H1 (cell line): ENCODE measurements around the gene LBP. TPM values are rescaled to one million over a fixed set of nuclear protein-coding genes. Genes with fewer than 3 reads are reported as not detected.

Experiments used
- CTCF ChIA-PET: fragments of 300-600 bp; sonication (Branson Sonifier 250); formaldehyde crosslinking; loops from one replicate; lab custom pipeline; 2021; ENCODE audit not compliant: partially characterized antibody; lab: Charles Lee
- POLR2A ChIA-PET: fragments of 300-600 bp; sonication (Branson Sonifier 250); formaldehyde crosslinking; loops from one replicate; lab custom pipeline; 2021; ENCODE audit warnings: inconsistent platforms; ENCODE audit not compliant: partially characterized antibody; lab: Charles Lee
- DNase-seq, 2 experiments: peaks; one replicate each; pipeline versions ENCODE4 v3.0.0 to v3.0.0-alpha.2; 2010 to 2022; ENCODE audit warnings: low spot score in 2 of 2, low read depth in 1 of 2, mixed read lengths in 1 of 2
- FAIRE-seq: peaks from 2 replicates; lab custom pipeline; 2011; peaks lifted over from hg19 to GRCh38; lab: Jason Lieb, UNC
- H2AFZ ChIP-seq: 2 replicates; pipeline ENCODE4 v1.8.1; 2012; ENCODE audit warnings: low read length, inconsistent platforms
- H2AK5ac ChIP-seq: 2 replicates; pipeline ENCODE4 v1.6.1; 2013; ENCODE audit warnings: low read depth, low read length
- H2BK120ac ChIP-seq: replicated peaks from 2 replicates; pipeline ENCODE3; 2013; ENCODE audit warnings: low read depth, low read length, inconsistent platforms
- H2BK12ac ChIP-seq: 2 replicates; pipeline ENCODE4 v1.6.1; 2013; ENCODE audit warnings: low read depth, low read length
- H2BK15ac ChIP-seq: 2 replicates; pipeline ENCODE4 v1.6.1; 2013; ENCODE audit warnings: low read length
- H2BK20ac ChIP-seq: 2 replicates; pipeline ENCODE4 v1.6.1; 2013; ENCODE audit warnings: low read length
- H2BK5ac ChIP-seq: 2 replicates; pipeline ENCODE4 v1.6.1; 2013; ENCODE audit warnings: low read depth, low read length
- H3K14ac ChIP-seq: 2 replicates; pipeline ENCODE4 v1.6.1; 2013; ENCODE audit warnings: inconsistent platforms; ENCODE audit not compliant: insufficient read length
- H3K18ac ChIP-seq: 2 replicates; pipeline ENCODE4 v1.6.1; 2013; ENCODE audit warnings: low read length; ENCODE audit errors: extremely low read depth
- H3K23ac ChIP-seq: 2 replicates; pipeline ENCODE4 v1.6.1; 2013; ENCODE audit warnings: inconsistent platforms; ENCODE audit not compliant: insufficient read length
- H3K23me2 ChIP-seq: 2 replicates; pipeline ENCODE4 v1.6.1; 2013; ENCODE audit warnings: low read depth, low read length
- H3K27ac ChIP-seq: 2 replicates; pipeline ENCODE4 v1.6.1; 2011; ENCODE audit warnings: low read depth, low read length, inconsistent platforms
- H3K27me3 ChIP-seq, 4 experiments: replicated peaks in 1 of 4; 1 replicate in 1 of 4; 2 replicates in 3 of 4; pipeline versions ENCODE4 v1.6.1 to v1.8.1; 2011 to 2013; ENCODE audit warnings: low read length in 3 of 4, mild to moderate bottlenecking in 3 of 4, inconsistent platforms in 2 of 4, mixed read lengths in 2 of 4, moderate library complexity in 1 of 4; ENCODE audit not compliant: control insufficient read depth in 3 of 4, insufficient read depth in 3 of 4; ENCODE audit errors: extremely low read depth in 1 of 4
- H3K36me3 ChIP-seq, 4 experiments: 2 replicates each; pipeline versions ENCODE4 v1.6.1 to v1.8.1; 2011 to 2013; ENCODE audit warnings: mild to moderate bottlenecking in 4 of 4, low read length in 3 of 4, moderate library complexity in 2 of 4, control low read depth in 1 of 4, inconsistent platforms in 1 of 4; ENCODE audit not compliant: insufficient read depth in 4 of 4, control insufficient read depth in 2 of 4
- H3K4ac ChIP-seq: replicated peaks from 2 replicates; pipeline ENCODE3; 2013; ENCODE audit warnings: low read length, low read depth, mixed read lengths, inconsistent platforms; ENCODE audit not compliant: insufficient read length
- H3K4me1 ChIP-seq, 4 experiments: replicated peaks in 1 of 4; 1 replicate in 1 of 4; 2 replicates in 3 of 4; pipeline versions ENCODE4 v1.6.1 to v1.8.1; 2011 to 2013; ENCODE audit warnings: low read length in 3 of 4, inconsistent platforms in 2 of 4, mixed read lengths in 1 of 4; ENCODE audit not compliant: insufficient read depth in 4 of 4, control insufficient read depth in 3 of 4
- H3K4me2 ChIP-seq, 2 experiments: 2 replicates each; pipeline versions ENCODE4 v1.6.1 to v1.8.1; 2011 to 2013; ENCODE audit warnings: low read depth in 2 of 2, low read length in 2 of 2, control low read depth in 1 of 2, inconsistent platforms in 1 of 2, mild to moderate bottlenecking in 1 of 2; ENCODE audit not compliant: insufficient read depth in 1 of 2
- H3K4me3 ChIP-seq, 4 experiments: fragments of 200-600, 300-600 bp in 1 of 4; sonication (generic), shearing (Covaris generic), sonication (Bioruptor Twin) in 1 of 4; 2 replicates each; pipeline versions ENCODE4 v1.5.1 to v1.8.1; 2011 to 2016; ENCODE audit warnings: low read length in 4 of 4, low read depth in 3 of 4, control low read depth in 2 of 4, inconsistent platforms in 2 of 4, mild to moderate bottlenecking in 2 of 4, mixed read lengths in 1 of 4, moderate library complexity in 1 of 4; ENCODE audit not compliant: insufficient read depth in 2 of 4; ENCODE audit errors: extremely low read depth in 1 of 4
- H3K56ac ChIP-seq: replicated peaks from 2 replicates; pipeline ENCODE3; 2013; ENCODE audit warnings: low read depth, mild to moderate bottlenecking, mixed read lengths, low read length, inconsistent platforms; ENCODE audit not compliant: insufficient read length
- H3K79me1 ChIP-seq: 2 replicates; pipeline ENCODE4 v1.6.1; 2013; ENCODE audit warnings: low read depth, low read length, control low read depth
- H3K79me2 ChIP-seq, 2 experiments: 2 replicates each; pipeline versions ENCODE4 v1.6.1 to v1.8.1; 2012 to 2013; ENCODE audit warnings: low read length in 2 of 2, mild to moderate bottlenecking in 2 of 2, inconsistent platforms in 1 of 2; ENCODE audit not compliant: insufficient read depth in 2 of 2, control insufficient read depth in 1 of 2
- H3K9ac ChIP-seq, 4 experiments: replicated peaks in 1 of 4; 1 replicate in 1 of 4; 2 replicates in 3 of 4; pipeline versions ENCODE4 v1.6.1 to v1.8.1; 2011 to 2013; ENCODE audit warnings: low read depth in 3 of 4, low read length in 3 of 4, control low read depth in 2 of 4, mild to moderate bottlenecking in 2 of 4, moderate library complexity in 2 of 4, inconsistent platforms in 1 of 4; ENCODE audit errors: extremely low read depth in 1 of 4
- H3K9me3 ChIP-seq, 2 experiments: 2 replicates each; pipeline versions ENCODE4 v1.6.1 to v1.8.1; 2012 to 2013; ENCODE audit warnings: mild to moderate bottlenecking in 2 of 2, moderate library complexity in 2 of 2, control low read depth in 1 of 2, inconsistent platforms in 1 of 2, low read depth in 1 of 2, low read length in 1 of 2, mixed read lengths in 1 of 2; ENCODE audit not compliant: insufficient read depth in 2 of 2
- H4K20me1 ChIP-seq, 2 experiments: replicated peaks in 1 of 2; 2 replicates each; pipeline versions ENCODE3 to v1.8.1; 2011 to 2013; ENCODE audit warnings: inconsistent platforms in 2 of 2, low read length in 2 of 2, mild to moderate bottlenecking in 1 of 2; ENCODE audit not compliant: insufficient read depth in 2 of 2, control insufficient read depth in 1 of 2
- H4K5ac ChIP-seq: 2 replicates; pipeline ENCODE4 v1.6.1; 2013; ENCODE audit warnings: low read length, low read depth, mixed read lengths, inconsistent platforms; ENCODE audit not compliant: insufficient read length
- H4K8ac ChIP-seq: 2 replicates; pipeline ENCODE4 v1.8.0; 2013; ENCODE audit warnings: mild to moderate bottlenecking, moderate library complexity, low read length, inconsistent platforms; ENCODE audit not compliant: insufficient read depth; ENCODE audit errors: extremely low read depth
- H4K91ac ChIP-seq: replicated peaks from 2 replicates; pipeline ENCODE3; 2013; ENCODE audit warnings: low read length, mixed read lengths, inconsistent platforms; ENCODE audit not compliant: insufficient read length
- ASH2L ChIP-seq: fragments of 200-600, 300-600 bp; sonication (generic); IDR thresholded peaks from one replicate; pipeline ENCODE4 v1.7.1; 2017; ENCODE audit warnings: low read length
- BACH1 ChIP-seq: IDR thresholded peaks from 2 replicates; pipeline ENCODE4 v1.6.1; 2012; ENCODE audit warnings: low read length, improper control_type of control experiment
- BCL11A ChIP-seq, 2 experiments: IDR thresholded peaks; one replicate each; pipeline ENCODE4 v1.6.1; 2011; ENCODE audit warnings: low read depth in 2 of 2, low read length in 2 of 2, mild to moderate bottlenecking in 2 of 2
- CBX8 ChIP-seq: fragments of 300-800, 300-1000 bp; sonication (generic); IDR thresholded peaks from 2 replicates; pipeline ENCODE4 v1.7.1; 2016; ENCODE audit warnings: low read depth, low read length, borderline replicate concordance
- CHD1 ChIP-seq: IDR thresholded peaks from 2 replicates; pipeline ENCODE4 v1.6.1; 2012; ENCODE audit warnings: low read depth, low read length, improper control_type of control experiment
- CREB1 ChIP-seq: IDR thresholded peaks from 2 replicates; pipeline ENCODE4 v1.6.1; 2012; ENCODE audit warnings: inconsistent platforms
- FOSL1 ChIP-seq: IDR thresholded peaks from 2 replicates; pipeline ENCODE4 v1.6.1; 2011; ENCODE audit warnings: mild to moderate bottlenecking, low read depth, low read length, moderate library complexity; ENCODE audit not compliant: insufficient read depth
- GABPA ChIP-seq: IDR thresholded peaks from 2 replicates; pipeline ENCODE4 v1.6.1; 2011; ENCODE audit warnings: mild to moderate bottlenecking, low read length, moderate library complexity, borderline replicate concordance; ENCODE audit not compliant: insufficient read depth
- JUND ChIP-seq: IDR thresholded peaks from 2 replicates; pipeline ENCODE4 v1.6.1; 2011; ENCODE audit warnings: mild to moderate bottlenecking, improper control_type of control experiment, low read length
- KDM1A ChIP-seq: fragments of 200-600, 300-600 bp; sonication (generic); IDR thresholded peaks from 2 replicates; pipeline ENCODE4 v1.7.1; 2016; ENCODE audit warnings: mild to moderate bottlenecking, low read length, borderline replicate concordance
- KDM4A ChIP-seq: IDR thresholded peaks from one replicate; pipeline ENCODE4 v1.7.1; 2012; ENCODE audit warnings: low read depth, mild to moderate bottlenecking, moderate library complexity, low read length, inconsistent platforms; ENCODE audit not compliant: severe bottlenecking
- MAX ChIP-seq: IDR thresholded peaks from 2 replicates; pipeline ENCODE4 v1.6.1; 2012; ENCODE audit warnings: inconsistent platforms
- NANOG ChIP-seq: IDR thresholded peaks from 2 replicates; pipeline ENCODE4 v1.6.1; 2011; ENCODE audit warnings: low read length, low read depth, mild to moderate bottlenecking, inconsistent platforms; ENCODE audit not compliant: insufficient read depth, poor library complexity, severe bottlenecking
- POLR2A ChIP-seq, 2 experiments: IDR thresholded peaks; 1 replicate in 1 of 2; 2 replicates in 1 of 2; pipeline ENCODE4 v1.6.1; 2011; ENCODE audit warnings: low read depth in 2 of 2, low read length in 2 of 2, mild to moderate bottlenecking in 2 of 2; ENCODE audit errors: control extremely low read depth in 1 of 2
- SIN3A ChIP-seq, 2 experiments: IDR thresholded peaks in 1 of 2; conservative IDR thresholded peaks in 1 of 2; 2 replicates each; pipeline ENCODE4 v1.6.1; 2011 to 2012; ENCODE audit warnings: low read length in 2 of 2, improper control_type of control experiment in 1 of 2, low read depth in 1 of 2, mild to moderate bottlenecking in 1 of 2
- TCF12 ChIP-seq: IDR thresholded peaks from 2 replicates; pipeline ENCODE4 v1.6.1; 2011; ENCODE audit warnings: low read depth, mild to moderate bottlenecking, low read length
- WGBS, 2 experiments: shearing (Covaris generic) in 1 of 2; methylation state at CpG; one replicate each; pipeline versions ENCODE4 v1.1.6 to v1.1.7; 2013 to 2015; ENCODE audit warnings: low lambda C conversion rate in 2 of 2, mixed read lengths in 2 of 2, inconsistent platforms in 1 of 2, low coverage in 1 of 2, missing lambda C conversion rate in 1 of 2; ENCODE audit not compliant: insufficient replicate concordance in 2 of 2, insufficient coverage in 1 of 2, insufficient read length in 1 of 2; ENCODE audit errors: extremely low coverage in 1 of 2, missing lambda C conversion rate in 1 of 2; 5-methylcytosine and 5-hydroxymethylcytosine counted together
- polyA plus RNA-seq, 7 experiments: library from polyadenylated mRNA; depleted of rRNA in 3 of 7; stranded (reverse) in 5 of 7; unstranded in 2 of 7; fragments of >200 nt in 5 of 7; fragments of 200-250 nt in 2 of 7; gene quantifications; 1 replicate in 5 of 7; 2 replicates in 1 of 7; 4 replicates in 1 of 7; pipeline versions ENCODE4 v1.2.1 to v1.2.3, GENCODE V29; 2011 to 2013; ENCODE audit warnings: missing spikeins in 2 of 7, mixed read lengths in 2 of 7
- total RNA-seq: library from RNA; stranded (reverse); fragmentation: NEBNext Ultra II Directional; extraction: Animal tissue kit (Norgen Biotek cat#: 25700); gene quantifications from 2 replicates; pipeline ENCODE4 v1.2.1, GENCODE V29; 2021

LBP gene
- total and polyA plus RNA-seq, 2 of the 8 experiments (the other 6 are each of a cell fraction or from before 2014, with no cell fraction given) = 0.60 to 0.63 TPM

- no peaks in the 10 kb centered on the region for H3K79me2 ChIP-seq
- no peak overlapping the region for H3K27ac ChIP-seq
- no peak overlapping the region for H4K5ac ChIP-seq
- H3K9me3 ChIP-seq = no peaks in the 10 kb centered on the region
- no peaks in the 10 kb centered on the region for H3K36me3 ChIP-seq
- H3K14ac ChIP-seq = no peak overlapping the region
- no peak overlapping the region for H2BK120ac ChIP-seq
- H2AFZ ChIP-seq = no peak overlapping the region
- H3K4me3 ChIP-seq = no peak overlapping the region
- no peak overlapping the region for H2BK15ac ChIP-seq
- no peak overlapping the region for H2BK12ac ChIP-seq
- no peak overlapping the region for H4K8ac ChIP-seq
- no peak overlapping the region for H3K23ac ChIP-seq
- H3K9ac ChIP-seq = no peak overlapping the region
- H3K4me1 ChIP-seq = no peaks in the 10 kb centered on the region
- no peak overlapping the region for H3K4me2 ChIP-seq
- H3K27me3 ChIP-seq = no peaks in the 10 kb centered on the region
- CTCF ChIA-PET = interaction anchor here (1.8 to 16.7 kb wide), 5 partner anchors 13 to 90 kb away, joined by 6 to 231 read pairs (median 9); partner anchors contain the start of gene BPI
- POLR2A ChIA-PET = no interaction called here
- H2AK5ac ChIP-seq = no peak overlapping the region
- FAIRE-seq = no peak
- no peaks in the 10 kb centered on the region for H3K79me1 ChIP-seq
- no peak overlapping the region for H2BK20ac ChIP-seq
- no peak overlapping the region for H2BK5ac ChIP-seq
- no peaks in the 10 kb centered on the region for H4K20me1 ChIP-seq
- no peak overlapping the region for H4K91ac ChIP-seq
- H3K18ac ChIP-seq = no peak overlapping the region
- 85% methylated on average over 5 of the region's 5 CpGs; no CpG with 5 or more reads in 1 of the 2 experiments for WGBS, 2 experiments
- no peak overlapping the region for H3K56ac ChIP-seq
- H3K23me2 ChIP-seq = no peaks in the 10 kb centered on the region
- DNase-seq = no peak
- H3K4ac ChIP-seq = no peak overlapping the region
- TF ChIP-seq KDM1A (no peak), CBX8 (no peak), JUND (no peak), TCF12 (no peak), BCL11A (IDR thresholded peaks at IDR 0.05; ENCODE audit: low read depth in 2 of 2, low read length in 2 of 2) (no peak), ASH2L (no peak), POLR2A (IDR thresholded peaks at IDR 0.05; ENCODE audit: control extremely low read depth in 1 of 2, low read depth in 2 of 2, low read length in 2 of 2) (no peak), CHD1 (no peak), BACH1 (no peak), CREB1 (no peak), KDM4A (no peak), FOSL1 (no peak), MAX (no peak), NANOG (no peak), SIN3A (conservative IDR thresholded peaks at IDR 0.05 in 1 of 2, IDR thresholded peaks at IDR 0.05 in 1 of 2; ENCODE audit: low read depth in 1 of 2, low read length in 2 of 2) (no peak), GABPA (no peak)
Observed at GRCh38 chr20:38393259-38393658, 47.0 kb downstream of the LBP start.
